ENCODE measurements around the gene PTPRK. TPM values are rescaled to one million over a fixed set of nuclear protein-coding genes. Genes with fewer than 3 reads are reported as not detected.

The PTPRK gene
- total RNA-seq, 2 donors from 2014 or later: 60.6 to 121 TPM

- Histone ChIP-seq H3K4me3 (no peak overlapping the region), H3K9me3 (no peaks in the 10 kb centered on the region), H3K4me1 (peaks cover 12% of the 10 kb centered on the region), H3K27me3 (no peaks in the 10 kb centered on the region), H3K27ac (no peak overlapping the region), H3K36me3 (replicated peaks in 1 of 2; ENCODE audit: insufficient read depth in 1 of 2, low read depth in 2 of 2) (no peaks in the 10 kb centered on the region)
- TF ChIP-seq CTCF (IDR thresholded peaks at IDR 0.05) (no peak), POLR2A (IDR thresholded peaks at IDR 0.05) (no peak)
- whole genome bisulfite sequencing, 2 donors: 92 to 97% methylated on average over 3 of the region's 3 CpGs
- intact Hi-C loops (cut with DNase I): no loop called here
- DNase-seq: no peak
- no peak for ATAC-seq
These were observed 315.8 kb downstream of the PTPRK start for GRCh38 chr6:128204616-128205015.

- no peak for TF ChIP-seq POLR2A (IDR thresholded peaks at IDR 0.05)
- ATAC-seq: no peak
- no peak for DNase-seq
- intact Hi-C loops (cut with DNase I): no loop called here
- no peaks in the 10 kb centered on the region for H3K27me3 ChIP-seq
- peaks cover 6% of the 10 kb centered on the region for H3K4me1 ChIP-seq
- 89 to 92% methylated on average over 11 to 12 of the region's 12 CpGs for WGBS, 2 donors
- H3K36me3 ChIP-seq (replicated peaks in 1 of 2; ENCODE audit: insufficient read depth in 1 of 2, low read depth in 2 of 2): no peaks in the 10 kb centered on the region
- H3K27ac ChIP-seq: no peak overlapping the region
- H3K9me3 ChIP-seq: no peaks in the 10 kb centered on the region
- H3K4me3 ChIP-seq: no peak overlapping the region
These were observed 318.1 kb downstream of the PTPRK start for GRCh38 chr6:128202169-128202765.

- no peak overlapping the region for H3K27ac ChIP-seq
- intact Hi-C loops (cut with DNase I): no loop called here
- no peaks in the 10 kb centered on the region for H3K36me3 ChIP-seq (replicated peaks in 1 of 2; ENCODE audit: insufficient read depth in 1 of 2, low read depth in 2 of 2)
- no peaks in the 10 kb centered on the region for H3K4me1 ChIP-seq
- ATAC-seq (no peak), DNase-seq (no peak)
- no peaks in the 10 kb centered on the region for H3K9me3 ChIP-seq
- H3K4me3 ChIP-seq: no peak overlapping the region
- no peaks in the 10 kb centered on the region for H3K27me3 ChIP-seq
- TF ChIP-seq POLR2A (IDR thresholded peaks at IDR 0.05): no peak
- TF ChIP-seq CTCF (IDR thresholded peaks at IDR 0.05): no peak
These were observed 319.6 kb downstream of the PTPRK start for GRCh38 chr6:128200789-128201188.

- no peaks in the 10 kb centered on the region for H3K36me3 ChIP-seq (replicated peaks in 1 of 2; ENCODE audit: insufficient read depth in 1 of 2, low read depth in 2 of 2)
- intact Hi-C loops (cut with DNase I): no loop called here
- no peak overlapping the region for H3K4me3 ChIP-seq
- H3K27ac ChIP-seq: no peak overlapping the region
- no peak for DNase-seq
- no peaks in the 10 kb centered on the region for H3K27me3 ChIP-seq
- no peaks in the 10 kb centered on the region for H3K9me3 ChIP-seq
- no peak for ATAC-seq
- no peaks in the 10 kb centered on the region for H3K4me1 ChIP-seq
- WGBS, 2 donors: 98 to 100% methylated on average over 2 of the region's 2 CpGs
- TF ChIP-seq POLR2A (IDR thresholded peaks at IDR 0.05) (no peak), CTCF (IDR thresholded peaks at IDR 0.05) (no peak)
These were observed 320.9 kb downstream of the PTPRK start for GRCh38 chr6:128199461-128199860.

GRCh38 chr6:128192972-128193371 is 327.4 kb downstream of the PTPRK start:
- H3K27ac ChIP-seq: no peak overlapping the region
- TF ChIP-seq CTCF (IDR thresholded peaks at IDR 0.05): no peak
- no peak for TF ChIP-seq POLR2A (IDR thresholded peaks at IDR 0.05)
- H3K36me3 ChIP-seq (replicated peaks in 1 of 2; ENCODE audit: insufficient read depth in 1 of 2, low read depth in 2 of 2): no peaks in the 10 kb centered on the region
- DNase-seq (no peak), ATAC-seq (no peak)
- no peaks in the 10 kb centered on the region for H3K27me3 ChIP-seq
- WGBS, 2 donors: 81 to 94% methylated on average over 3 of the region's 3 CpGs
- H3K4me1 ChIP-seq: no peaks in the 10 kb centered on the region
- no peak overlapping the region for H3K4me3 ChIP-seq
- intact Hi-C loops (cut with DNase I): no loop called here
- H3K9me3 ChIP-seq: no peaks in the 10 kb centered on the region
